GM12892 (cell line): ENCODE measurements around the gene RWDD4.
A peak's percentile ranks its signal among the peaks of the same experiment; 100 is the strongest.

Source experiments
- DNase-seq: peaks from one replicate; pipeline ENCODE4 v3.0.0; 2011; ENCODE audit not compliant: insufficient read length
- FAIRE-seq: peaks from 2 replicates; lab custom pipeline; 2011; peaks lifted over from hg19 to GRCh38; lab: Jason Lieb, UNC
- POLR2A ChIP-seq: IDR thresholded peaks from 2 replicates; pipeline ENCODE4 v1.6.1; 2011; ENCODE audit warnings: low read depth, low read length, control low read depth
- POLR2AphosphoS5 ChIP-seq: IDR thresholded peaks from 2 replicates; pipeline ENCODE4 v1.6.1; 2011; ENCODE audit warnings: low read depth, low read length, control low read depth
- TAF1 ChIP-seq: IDR thresholded peaks from 2 replicates; pipeline ENCODE4 v1.6.1; 2011; ENCODE audit warnings: low read depth, mild to moderate bottlenecking, control low read depth, low read length, borderline replicate concordance

RWDD4 gene

DNA sequence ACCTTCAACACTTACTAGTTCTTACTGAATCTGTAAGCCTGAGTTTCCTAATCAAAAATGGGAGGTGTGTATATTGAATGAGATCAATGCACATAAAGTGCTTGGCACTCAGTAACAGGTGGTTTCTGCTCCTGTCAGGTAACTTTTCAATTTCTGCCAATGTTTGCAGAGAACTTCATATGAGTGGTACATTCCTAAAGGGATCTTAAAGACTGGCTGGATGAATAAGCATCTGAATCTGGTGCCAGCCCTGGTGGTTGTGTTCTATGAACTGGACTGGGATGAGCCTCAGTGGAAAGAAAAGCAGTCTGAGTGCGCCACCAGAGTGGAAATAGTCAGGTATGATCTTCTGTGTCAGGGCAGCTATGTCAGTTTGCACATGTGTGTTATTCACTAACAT lies 7.1 kb upstream of the RWDD4 start:
- FAIRE-seq = no peak
- DNase-seq = no peak

DNA sequence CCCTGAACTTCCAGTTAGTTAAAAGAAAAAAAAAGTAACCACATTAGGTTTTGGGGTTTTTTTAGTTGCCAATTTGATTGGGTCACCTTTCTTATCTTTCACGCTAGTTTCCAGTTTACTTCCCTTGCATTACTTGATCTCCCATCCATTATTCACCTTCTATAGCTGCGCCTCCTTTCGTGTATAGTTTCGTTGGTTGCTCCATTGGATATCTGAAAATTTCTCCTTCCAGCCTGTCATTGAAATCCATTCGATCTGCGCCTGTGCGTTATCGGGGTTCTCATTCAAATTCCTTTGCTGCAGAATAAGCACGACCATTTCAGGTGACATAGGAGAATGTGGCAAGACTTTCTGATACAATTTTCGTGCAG lies 872 bp upstream of the RWDD4 start:
- no peak for DNase-seq
- no peak for FAIRE-seq
- no peak for TF ChIP-seq POLR2A
- TF ChIP-seq POLR2AphosphoS5 = no peak
- TF ChIP-seq TAF1 = no peak

More for the DNA sequence above, 7.1 kb upstream of the RWDD4 start:
- TF ChIP-seq POLR2A (no peak), POLR2AphosphoS5 (no peak), TAF1 (no peak)

DNA sequence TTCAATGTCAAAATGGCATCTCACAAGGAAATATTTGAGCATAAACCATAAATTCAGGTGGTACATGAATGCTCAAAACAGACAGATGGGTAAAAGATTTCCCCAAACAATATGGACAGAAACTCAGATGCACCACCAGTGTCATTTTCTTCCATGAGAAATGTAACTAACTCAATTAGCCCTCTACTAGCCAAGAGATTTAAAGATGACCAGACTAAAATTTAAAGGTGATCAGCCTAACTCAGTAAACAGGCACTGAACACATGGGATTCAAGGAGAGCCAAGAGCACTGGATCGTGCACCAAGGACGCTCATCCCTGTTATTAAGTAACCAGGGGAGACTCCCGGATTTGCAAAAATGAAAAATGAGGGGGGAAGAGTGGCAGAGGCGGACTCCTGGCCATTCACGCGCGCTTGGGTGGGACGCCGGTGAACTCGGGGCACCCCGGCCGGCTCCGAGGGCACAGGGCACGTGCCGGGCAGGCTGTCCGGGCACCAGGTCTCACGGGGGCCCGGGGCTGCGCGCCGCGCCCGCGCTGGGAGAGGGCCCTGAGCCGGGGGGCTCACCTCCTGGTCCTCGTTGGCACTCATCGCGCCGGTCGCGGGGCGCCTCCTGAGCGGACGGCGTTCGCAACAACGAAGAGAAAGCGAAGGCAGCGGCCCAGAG lies 490 bp downstream of the RWDD4 start:
- FAIRE-seq (no peak), DNase-seq (peak; percentile 33)
- TF ChIP-seq POLR2A (no peak), TAF1 (no peak), POLR2AphosphoS5 (no peak)

DNA sequence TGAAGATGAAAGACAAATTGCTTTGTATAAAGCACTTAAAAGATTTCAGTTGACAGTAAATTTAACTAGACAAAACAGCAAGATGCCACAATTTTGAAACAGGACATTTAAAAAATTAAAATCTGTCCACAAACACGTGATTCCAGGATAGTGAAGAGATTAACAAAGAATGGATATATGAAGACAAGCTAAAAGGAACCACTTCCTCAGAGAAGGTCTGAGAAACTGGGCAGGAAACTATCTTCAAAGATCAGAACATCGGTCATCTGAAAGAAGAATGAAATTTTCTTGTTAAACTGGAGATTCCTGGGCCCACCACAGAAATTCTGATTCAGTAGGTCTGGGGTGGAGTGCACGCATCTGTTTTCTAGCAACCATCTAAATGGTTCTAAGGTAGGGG lies 1.4 kb downstream of the RWDD4 start:
- FAIRE-seq (no peak), DNase-seq (no peak)
- no peak for TF ChIP-seq POLR2AphosphoS5
- TF ChIP-seq TAF1 = no peak
- no peak for TF ChIP-seq POLR2A

DNA sequence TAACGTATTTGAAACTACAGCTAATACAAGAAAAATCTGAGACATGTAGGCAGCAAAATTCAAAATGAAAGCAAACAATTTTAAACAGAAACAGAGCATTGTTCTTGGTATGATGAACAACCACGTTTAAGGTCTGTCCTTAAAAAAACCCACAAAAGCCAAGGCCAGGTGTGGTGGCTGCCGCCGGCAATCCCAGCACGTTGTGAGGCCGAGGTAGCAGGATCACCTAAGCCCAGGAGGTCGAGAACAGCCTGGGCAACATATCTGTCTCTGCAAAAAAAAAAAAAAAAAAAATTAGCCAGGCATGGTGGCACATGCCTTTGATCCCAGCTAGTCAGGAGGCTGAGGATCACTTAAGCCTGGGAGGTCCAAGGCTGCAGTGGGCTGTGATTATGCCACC lies 13.7 kb downstream of the RWDD4 start:
- DNase-seq (no peak), FAIRE-seq (no peak)
- TF ChIP-seq POLR2AphosphoS5 (no peak), TAF1 (no peak), POLR2A (no peak)

DNA sequence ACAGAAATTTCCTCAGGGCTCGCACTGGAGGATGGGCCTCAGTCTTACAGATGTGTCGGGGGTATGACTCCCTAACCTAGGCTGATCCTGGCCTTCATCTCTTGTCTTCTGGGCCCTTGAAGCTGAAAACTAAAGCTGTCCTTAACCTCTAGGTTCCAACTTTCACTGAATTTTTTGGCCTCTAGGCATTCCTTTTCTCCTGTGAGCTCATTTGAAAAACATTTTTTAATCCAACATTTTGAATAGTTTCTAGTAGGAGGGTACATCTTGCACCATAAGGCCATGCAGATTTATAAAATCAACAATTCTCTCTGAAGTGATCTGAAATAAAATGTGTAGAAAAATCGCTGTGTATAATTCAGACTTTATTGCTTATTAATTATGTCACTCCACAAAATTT lies 19.7 kb downstream of the RWDD4 start:
- TF ChIP-seq POLR2AphosphoS5 = no peak
- DNase-seq (no peak), FAIRE-seq (peak; percentile 64)

DNA sequence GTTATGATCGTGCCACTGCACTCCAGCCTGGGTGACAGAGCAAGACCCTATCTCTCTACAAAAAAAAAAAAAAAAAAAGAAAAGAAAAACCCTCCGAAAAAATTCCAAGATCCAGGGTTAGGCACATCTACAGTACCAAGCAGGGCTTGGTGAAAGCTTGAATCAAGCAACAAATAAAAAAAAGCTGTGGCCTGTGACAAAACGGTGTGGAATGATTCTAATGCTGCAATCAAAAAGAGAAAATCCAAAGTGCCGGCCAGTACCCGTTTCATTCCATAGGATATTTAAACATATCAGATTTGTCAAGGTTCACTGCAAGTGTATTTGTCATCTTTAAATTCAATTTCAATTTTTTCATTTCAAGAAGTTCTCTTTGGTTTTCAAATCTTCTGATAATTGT lies 20.5 kb downstream of the RWDD4 start:
- TF ChIP-seq POLR2A (no peak), POLR2AphosphoS5 (no peak), TAF1 (no peak)
- FAIRE-seq (no peak), DNase-seq (no peak)

DNA sequence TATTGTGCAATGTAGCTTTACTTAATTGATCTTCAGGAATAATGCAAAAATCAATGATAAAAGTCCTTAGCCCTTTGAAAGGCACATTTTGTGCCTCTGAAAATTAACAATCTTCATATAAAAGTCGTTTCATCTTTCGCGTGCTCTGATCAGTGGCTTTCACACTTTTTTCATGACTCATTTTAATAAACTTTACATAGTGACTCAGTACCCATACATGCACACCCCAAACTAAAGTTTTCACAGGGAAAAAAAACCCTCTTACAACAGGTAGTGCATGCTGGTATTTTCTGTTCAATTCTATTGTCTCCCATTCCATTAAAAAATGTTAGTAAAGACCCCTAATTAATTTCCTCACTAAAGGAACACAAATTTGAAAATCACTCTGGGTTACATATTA lies 21.5 kb downstream of the RWDD4 start:
- FAIRE-seq = no peak
- DNase-seq = no peak
- no peak for TF ChIP-seq POLR2A
- no peak for TF ChIP-seq TAF1
- TF ChIP-seq POLR2AphosphoS5 = no peak

DNA sequence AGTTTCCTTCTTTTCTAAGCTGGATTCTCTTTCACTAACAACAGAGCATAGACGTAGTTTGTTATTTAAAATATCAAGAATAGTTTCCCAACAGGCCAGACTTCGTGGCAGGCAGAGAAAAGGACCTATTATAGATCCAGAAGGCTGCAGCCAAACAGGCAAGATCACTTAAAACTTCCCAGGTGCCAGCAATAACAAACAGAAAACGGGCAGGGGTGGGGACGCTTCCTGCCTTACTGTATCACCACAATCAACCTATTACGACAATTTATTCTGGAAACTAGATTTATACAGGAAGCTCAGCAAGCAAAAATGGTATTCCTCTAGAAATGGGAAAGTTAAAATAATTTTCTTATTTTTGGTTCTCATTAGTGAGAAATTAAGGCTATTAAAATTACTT lies 22.1 kb downstream of the RWDD4 start:
- DNase-seq = no peak
- TF ChIP-seq TAF1 (no peak), POLR2AphosphoS5 (no peak), POLR2A (no peak)
- FAIRE-seq = no peak

DNA sequence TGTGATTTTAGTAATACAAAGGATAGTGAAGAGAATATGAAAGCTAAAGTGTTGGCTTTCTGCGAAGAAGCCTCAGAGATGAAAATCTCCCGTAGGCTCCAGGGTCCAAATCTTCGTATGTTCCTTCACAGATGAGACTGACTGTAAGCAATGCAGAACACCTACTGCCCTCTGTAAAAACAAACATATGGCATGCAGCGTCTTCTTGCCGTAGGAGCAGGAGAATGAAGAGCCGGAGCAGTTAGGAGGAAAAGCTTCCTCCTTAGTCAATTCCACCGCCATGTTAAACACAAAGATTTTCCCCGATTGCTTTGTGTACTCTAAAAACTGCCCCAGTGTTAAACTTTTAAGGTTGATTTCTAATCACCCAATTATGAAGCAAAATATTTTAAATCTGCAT lies 22.5 kb downstream of the RWDD4 start:
- FAIRE-seq = no peak
- no peak for TF ChIP-seq POLR2AphosphoS5
- no peak for TF ChIP-seq POLR2A
- no peak for TF ChIP-seq TAF1
- DNase-seq = no peak

DNA sequence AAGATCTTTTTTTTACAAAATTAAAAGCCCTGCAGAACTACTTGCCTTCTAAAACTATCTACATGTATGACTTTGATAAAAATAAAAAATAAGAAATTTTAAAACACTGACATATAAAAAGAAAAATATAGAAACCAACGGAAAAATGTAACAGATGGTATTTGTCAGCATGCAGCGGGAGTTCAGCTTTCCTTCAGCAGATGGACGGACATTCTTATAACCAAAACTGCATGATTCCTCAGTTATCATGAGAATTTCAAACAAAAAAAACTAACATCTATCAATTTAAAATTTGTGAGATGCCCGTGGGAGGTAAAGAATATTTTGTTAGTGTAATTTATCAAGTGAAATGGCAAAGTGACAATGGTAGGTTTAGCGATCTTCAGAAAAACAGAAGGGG lies 23.2 kb downstream of the RWDD4 start:
- DNase-seq (no peak), FAIRE-seq (no peak)
- no peak for TF ChIP-seq POLR2AphosphoS5
- TF ChIP-seq POLR2A = no peak
- no peak for TF ChIP-seq TAF1

DNA sequence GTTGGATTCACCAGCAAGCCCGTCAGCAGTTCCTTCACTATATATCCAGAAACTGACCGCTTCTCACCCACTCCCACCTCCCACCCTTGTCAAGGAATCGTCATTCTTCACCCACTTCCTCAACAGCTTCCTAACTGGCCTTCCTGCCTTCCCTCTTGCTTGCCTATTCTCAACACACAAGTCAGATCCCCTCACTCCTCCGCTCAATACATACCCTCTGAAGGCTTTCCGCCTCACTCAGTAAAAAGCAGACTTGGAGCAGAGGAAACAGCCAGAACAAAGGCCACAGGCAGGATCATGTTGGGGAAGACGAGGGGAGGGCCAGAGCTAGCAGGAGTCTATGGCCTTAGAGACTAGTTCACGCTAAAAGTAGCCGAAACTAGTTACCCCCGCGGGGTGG lies 23.7 kb downstream of the RWDD4 start:
- no peak for FAIRE-seq

More for the DNA sequence above, 23.7 kb downstream of the RWDD4 start:
- DNase-seq = no peak
- TF ChIP-seq POLR2AphosphoS5 (no peak), TAF1 (no peak), POLR2A (no peak)
